Erythroblast (primary cell): Measurements from ENCODE around the gene TNFRSF4.

Experiments
- GATA1 ChIP-seq: IDR thresholded peaks from 2 replicates; pipeline ENCODE4 v1.6.1; 2011; ENCODE audit warnings: low read depth, mild to moderate bottlenecking, control low read depth, low read length, moderate library complexity
- POLR2A ChIP-seq: IDR thresholded peaks from 2 replicates; pipeline ENCODE4 v1.6.1; 2011; ENCODE audit warnings: mild to moderate bottlenecking, low read length

DNA sequence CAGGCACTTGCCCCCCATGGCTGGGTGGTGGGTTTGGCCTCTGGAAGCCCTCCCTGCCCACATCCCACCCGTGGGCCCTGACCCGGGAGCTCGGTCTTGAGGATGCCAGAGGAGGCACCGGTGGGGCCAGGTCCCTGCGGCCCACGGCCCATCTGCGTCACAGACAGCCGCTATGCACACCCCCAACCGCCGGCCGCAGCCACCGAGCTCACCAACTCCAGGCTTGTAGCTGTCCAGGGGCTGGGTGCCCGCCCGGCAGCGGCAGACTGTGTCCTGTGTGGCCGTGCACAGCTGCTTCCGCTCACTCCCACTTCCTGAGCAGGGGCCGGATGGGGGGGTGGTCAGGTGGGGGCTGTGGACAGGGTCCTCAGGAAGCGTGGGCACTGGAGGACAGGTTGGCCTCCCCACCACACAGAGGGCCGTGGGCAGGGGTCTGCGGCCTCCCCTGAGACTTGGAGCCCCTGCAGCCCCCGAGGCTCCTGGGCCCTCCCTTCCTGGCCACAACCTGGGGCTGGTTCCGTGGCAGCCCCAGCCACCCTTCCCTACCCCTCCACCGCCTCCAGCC, 1.1 kb downstream of the TNFRSF4 start:
- no peak for TF ChIP-seq POLR2A
- no peak for TF ChIP-seq GATA1
